ENCODE measurements around the gene PRH2.

GRCh38 chr12:10910380-10910779, 18.7 kb upstream of the PRH2 start:
- TF ChIP-seq ZNF274 (IDR thresholded peaks at IDR 0.05; ENCODE audit: low read depth, low read length) (no peak), SUZ12 (IDR thresholded peaks at IDR 0.05; ENCODE audit: extremely low read depth, insufficient read depth, insufficient read length) (no peak)
